A673 (cell line): ENCODE results near the gene NUDT8. TPM values are rescaled to one million over a fixed set of nuclear protein-coding genes. Genes with fewer than 3 reads are reported as not detected.

Source experiments
- BruUV-seq: library from RNA; stranded (reverse); fragments of 400-500 nt; replicated peaks from 2 replicates; lab custom pipeline; 2021; lab: Mats Ljungman, UMichigan
- CTCF ChIA-PET: fragments of 300-600 bp; sonication (Branson Sonifier 250); formaldehyde crosslinking; loops from one replicate; lab custom pipeline; 2022; ENCODE audit warnings: antibody characterized with exemption; lab: Charles Lee
- POLR2A ChIA-PET: fragments of 300-600 bp; sonication (Branson Sonifier 250); formaldehyde crosslinking; loops from one replicate; lab custom pipeline; 2022; ENCODE audit warnings: antibody characterized with exemption; ENCODE audit not compliant: low non-redundant PET; lab: Charles Lee
- DNase-seq: peaks from one replicate; pipeline ENCODE4 v3.0.0-alpha.2; 2015; ENCODE audit warnings: low spot score
- H3K27ac ChIP-seq: fragments of 200-600 bp; sonication (generic); 2 replicates; pipeline ENCODE4 v1.5.1; 2016; ENCODE audit warnings: mixed run types, low read depth, mild to moderate bottlenecking, mixed read lengths, antibody characterized with exemption, low read length; ENCODE audit not compliant: poor library complexity, severe bottlenecking
- H3K27me3 ChIP-seq: fragments of 200-600 bp; sonication (generic); replicated peaks from 2 replicates; pipeline ENCODE4 v1.6.1; 2017; ENCODE audit warnings: mixed run types, low read depth, mild to moderate bottlenecking, mixed read lengths, antibody characterized with exemption, low read length; ENCODE audit not compliant: insufficient read depth, poor library complexity
- H3K36me3 ChIP-seq: fragments of 200-600 bp; sonication (generic); 2 replicates; pipeline ENCODE4 v1.6.1; 2016; ENCODE audit warnings: mixed run types, mild to moderate bottlenecking, mixed read lengths, antibody characterized with exemption, low read length; ENCODE audit not compliant: insufficient read depth, poor library complexity, severe bottlenecking
- H3K4me1 ChIP-seq: fragments of 200-600 bp; sonication (generic); 2 replicates; pipeline ENCODE4 v1.6.1; 2017; ENCODE audit warnings: mixed run types, mild to moderate bottlenecking, mixed read lengths, antibody characterized with exemption, low read length; ENCODE audit not compliant: insufficient read depth, poor library complexity, severe bottlenecking
- H3K4me3 ChIP-seq: fragments of 200-600 bp; sonication (generic); 2 replicates; pipeline ENCODE4 v1.5.1; 2016; ENCODE audit warnings: low read depth, mixed run types, mild to moderate bottlenecking, mixed read lengths, low read length; ENCODE audit not compliant: poor library complexity, severe bottlenecking
- H3K9me3 ChIP-seq: fragments of 200-600 bp; sonication (generic); 2 replicates; pipeline ENCODE4 v1.6.1; 2016; ENCODE audit warnings: mixed run types, low read depth, mild to moderate bottlenecking, mixed read lengths, antibody characterized with exemption, low read length; ENCODE audit not compliant: poor library complexity, severe bottlenecking
- CTCF ChIP-seq: fragments of 300-800, 200-600 bp; sonication (generic); conservative IDR thresholded peaks from 2 replicates; pipeline ENCODE4 v1.5.1; 2017; ENCODE audit warnings: low read depth, mild to moderate bottlenecking, antibody characterized with exemption, low read length, moderate library complexity, mixed read lengths
- EZH2 ChIP-seq: fragments of 200-600 bp; sonication (generic); IDR thresholded peaks from 2 replicates; pipeline ENCODE4 v1.6.1; 2017; ENCODE audit warnings: borderline replicate concordance, low read depth, mild to moderate bottlenecking, mixed read lengths, antibody characterized with exemption, low read length; ENCODE audit not compliant: poor library complexity, severe bottlenecking
- intact Hi-C: fragments of 100-400 bp; cut with micrococcal nuclease; formaldehyde crosslinking; loops from one replicate; pipeline ENCODE4 v1.10.0; 2022; ENCODE audit not compliant: unreplicated experiment
- total RNA-seq: library from RNA; stranded (reverse); gene quantifications from 2 replicates; pipeline ENCODE4 v1.2.3, GENCODE V29; 2021

The NUDT8 gene
- total RNA-seq, 1 experiment from 2014 or later: 3.4 TPM

GRCh38 chr11:67666676-67667489, 37.1 kb upstream of the NUDT8 start:
- BruUV-seq: no TSS peak
- intact Hi-C loops: no loop called here
- Histone ChIP-seq H3K27me3 (no peaks in the 10 kb centered on the region), H3K4me1 (no peaks in the 10 kb centered on the region), H3K36me3 (no peaks in the 10 kb centered on the region), H3K4me3 (no peak overlapping the region), H3K27ac (no peak overlapping the region), H3K9me3 (no peaks in the 10 kb centered on the region)
- TF ChIP-seq EZH2 (no peak), CTCF (no peak)
- POLR2A ChIA-PET: no interaction called here
- no peak for DNase-seq
- CTCF ChIA-PET: no interaction called here

GRCh38 chr11:67666303-67666645, 36.5 kb upstream of the NUDT8 start:
- no peaks in the 10 kb centered on the region for H3K36me3 ChIP-seq
- BruUV-seq: no TSS peak
- no peak overlapping the region for H3K4me3 ChIP-seq
- intact Hi-C loops: no loop called here
- CTCF ChIA-PET: no interaction called here
- H3K27ac ChIP-seq: no peak overlapping the region
- TF ChIP-seq EZH2 (no peak), CTCF (no peak)
- DNase-seq: no peak
- H3K27me3 ChIP-seq: no peaks in the 10 kb centered on the region
- H3K4me1 ChIP-seq: no peaks in the 10 kb centered on the region
- no peaks in the 10 kb centered on the region for H3K9me3 ChIP-seq
- POLR2A ChIA-PET: no interaction called here

DNA sequence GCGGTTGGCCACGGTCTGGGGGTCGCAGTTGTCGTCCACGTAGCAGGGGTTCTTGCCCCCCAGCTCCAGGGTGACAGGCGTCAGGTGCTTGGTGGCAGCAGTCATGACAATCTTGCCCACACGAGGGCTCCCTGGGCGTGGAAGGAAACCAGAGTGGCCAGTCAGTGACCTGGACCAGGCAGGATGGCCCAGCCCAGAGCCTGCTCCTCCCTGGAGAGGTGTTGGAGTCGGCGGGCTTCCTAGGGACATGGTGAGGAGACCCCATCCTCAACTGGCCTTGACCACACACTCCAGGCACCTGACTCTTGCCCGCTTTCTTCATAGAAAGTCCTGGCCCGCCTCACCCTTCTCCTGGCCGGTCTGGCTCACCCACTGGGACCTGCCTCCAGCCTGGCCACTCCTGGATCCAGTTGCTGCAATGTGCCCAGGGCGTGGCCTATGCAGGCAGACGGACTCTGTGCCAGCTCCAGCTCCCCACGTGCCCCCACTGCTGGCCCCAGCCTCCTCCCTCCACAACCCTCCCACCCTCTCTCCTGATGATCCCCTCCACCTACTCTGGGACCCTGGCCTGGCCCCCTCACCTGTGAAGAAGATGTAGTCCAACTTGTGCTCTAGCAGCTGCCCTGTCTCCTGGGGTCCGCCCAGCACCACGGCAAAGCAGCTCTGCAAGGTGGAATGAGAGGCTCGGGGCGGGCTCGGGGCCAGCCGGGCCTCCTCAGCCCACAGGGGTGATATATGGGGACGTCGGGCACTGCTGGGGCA, 36.0 kb upstream of the NUDT8 start:
- no peak for TF ChIP-seq CTCF
- Histone ChIP-seq H3K27ac (no peak overlapping the region), H3K27me3 (no peaks in the 10 kb centered on the region), H3K9me3 (no peaks in the 10 kb centered on the region), H3K4me3 (no peak overlapping the region), H3K36me3 (no peaks in the 10 kb centered on the region), H3K4me1 (no peaks in the 10 kb centered on the region)
- ChIA-PET POLR2A (no interaction called here), CTCF (no interaction called here)
- DNase-seq: no peak
- intact Hi-C loops: no loop called here
- BruUV-seq: no TSS peak
